Trophoblast cell (in vitro differentiated cells and primary cell): ENCODE data around the gene AGAP1.

Experiments used
- DNase-seq, 2 donors: peaks; one replicate each; pipeline ENCODE4 v3.0.0-alpha.2; 2016
- H2AFZ ChIP-seq: 2 replicates; pipeline ENCODE4 v1.6.1; 2013; ENCODE audit warnings: low read length, moderate library complexity, mild to moderate bottlenecking; ENCODE audit not compliant: insufficient read depth, poor library complexity
- H2AK5ac ChIP-seq: 2 replicates; pipeline ENCODE4 v1.6.1; 2013; ENCODE audit warnings: mild to moderate bottlenecking, low read length
- H2BK120ac ChIP-seq: 2 replicates; pipeline ENCODE4 v1.6.1; 2013; ENCODE audit warnings: low read length, mild to moderate bottlenecking, moderate library complexity; ENCODE audit not compliant: insufficient read depth, poor library complexity
- H2BK12ac ChIP-seq: 2 replicates; pipeline ENCODE4 v1.6.1; 2013; ENCODE audit warnings: mild to moderate bottlenecking, low read length, moderate library complexity
- H2BK5ac ChIP-seq: 2 replicates; pipeline ENCODE4 v1.6.1; 2013; ENCODE audit warnings: low read length, low read depth, moderate library complexity, mild to moderate bottlenecking; ENCODE audit not compliant: poor library complexity
- H3K14ac ChIP-seq: 2 replicates; pipeline ENCODE4 v1.6.1; 2013; ENCODE audit warnings: mild to moderate bottlenecking, low read length
- H3K18ac ChIP-seq: 2 replicates; pipeline ENCODE4 v1.6.1; 2013; ENCODE audit warnings: mild to moderate bottlenecking, low read length
- H3K23ac ChIP-seq: 2 replicates; pipeline ENCODE4 v1.6.1; 2013; ENCODE audit warnings: low read length
- H3K27ac ChIP-seq: 2 replicates; pipeline ENCODE4 v1.5.1; 2013; ENCODE audit warnings: low read depth, mild to moderate bottlenecking, inconsistent platforms, low read length, moderate library complexity
- H3K27me3 ChIP-seq: 2 replicates; pipeline ENCODE4 v1.6.1; 2013; ENCODE audit warnings: inconsistent platforms, mild to moderate bottlenecking, low read length, moderate library complexity; ENCODE audit not compliant: insufficient read depth
- H3K36me3 ChIP-seq, 2 experiments: 1 replicate in 1 of 2; 2 replicates in 1 of 2; pipeline ENCODE4 v1.6.1; 2013; ENCODE audit warnings: low read length in 2 of 2, mild to moderate bottlenecking in 2 of 2, moderate library complexity in 1 of 2; ENCODE audit not compliant: insufficient read depth in 2 of 2, control insufficient read depth in 1 of 2
- H3K4ac ChIP-seq: 2 replicates; pipeline ENCODE4 v1.6.1; 2013; ENCODE audit warnings: low read depth, mild to moderate bottlenecking, low read length, moderate library complexity
- H3K4me1 ChIP-seq, 2 experiments: 1 replicate in 1 of 2; 2 replicates in 1 of 2; pipeline ENCODE4 v1.6.1; 2013; ENCODE audit warnings: low read length in 2 of 2, mild to moderate bottlenecking in 2 of 2, moderate library complexity in 1 of 2; ENCODE audit not compliant: insufficient read depth in 2 of 2, control insufficient read depth in 1 of 2
- H3K4me2 ChIP-seq: 2 replicates; pipeline ENCODE4 v1.6.1; 2013; ENCODE audit warnings: inconsistent platforms, mild to moderate bottlenecking, low read length, moderate library complexity
- H3K4me3 ChIP-seq: 2 replicates; pipeline ENCODE4 v1.5.1; 2013; ENCODE audit warnings: mild to moderate bottlenecking, low read depth, low read length, inconsistent platforms
- H3K79me1 ChIP-seq: one replicate; pipeline ENCODE4 v1.6.1; 2013; ENCODE audit warnings: low read length
- H3K79me2 ChIP-seq: 2 replicates; pipeline ENCODE4 v1.6.1; 2013; ENCODE audit warnings: low read length, mild to moderate bottlenecking; ENCODE audit not compliant: control insufficient read depth, insufficient read depth, poor library complexity
- H3K9ac ChIP-seq: 2 replicates; pipeline ENCODE4 v1.6.1; 2013; ENCODE audit warnings: mild to moderate bottlenecking, low read length
- H3K9me3 ChIP-seq: 2 replicates; pipeline ENCODE4 v1.6.1; 2013; ENCODE audit warnings: low read depth, mild to moderate bottlenecking, control low read depth, inconsistent platforms, low read length; ENCODE audit not compliant: insufficient read depth
- H4K12ac ChIP-seq: 2 replicates; pipeline ENCODE4 v1.6.1; 2013; ENCODE audit warnings: low read depth, mild to moderate bottlenecking, low read length, moderate library complexity
- H4K8ac ChIP-seq: 2 replicates; pipeline ENCODE4 v1.6.1; 2013; ENCODE audit warnings: low read depth, mild to moderate bottlenecking, low read length, moderate library complexity
- H4K91ac ChIP-seq: one replicate; pipeline ENCODE4 v1.6.1; 2013; ENCODE audit warnings: low read depth, mild to moderate bottlenecking, low read length, moderate library complexity
- WGBS: extraction: QIAGEN DNeasy Blood & Tissue Kit; methylation state at CpG from one replicate; pipeline ENCODE4 v1.1.7; 2013; ENCODE audit warnings: missing lambda C conversion rate; ENCODE audit not compliant: insufficient read length, insufficient coverage; ENCODE audit errors: extremely low coverage; 5-methylcytosine and 5-hydroxymethylcytosine counted together

AGAP1 gene

DNA sequence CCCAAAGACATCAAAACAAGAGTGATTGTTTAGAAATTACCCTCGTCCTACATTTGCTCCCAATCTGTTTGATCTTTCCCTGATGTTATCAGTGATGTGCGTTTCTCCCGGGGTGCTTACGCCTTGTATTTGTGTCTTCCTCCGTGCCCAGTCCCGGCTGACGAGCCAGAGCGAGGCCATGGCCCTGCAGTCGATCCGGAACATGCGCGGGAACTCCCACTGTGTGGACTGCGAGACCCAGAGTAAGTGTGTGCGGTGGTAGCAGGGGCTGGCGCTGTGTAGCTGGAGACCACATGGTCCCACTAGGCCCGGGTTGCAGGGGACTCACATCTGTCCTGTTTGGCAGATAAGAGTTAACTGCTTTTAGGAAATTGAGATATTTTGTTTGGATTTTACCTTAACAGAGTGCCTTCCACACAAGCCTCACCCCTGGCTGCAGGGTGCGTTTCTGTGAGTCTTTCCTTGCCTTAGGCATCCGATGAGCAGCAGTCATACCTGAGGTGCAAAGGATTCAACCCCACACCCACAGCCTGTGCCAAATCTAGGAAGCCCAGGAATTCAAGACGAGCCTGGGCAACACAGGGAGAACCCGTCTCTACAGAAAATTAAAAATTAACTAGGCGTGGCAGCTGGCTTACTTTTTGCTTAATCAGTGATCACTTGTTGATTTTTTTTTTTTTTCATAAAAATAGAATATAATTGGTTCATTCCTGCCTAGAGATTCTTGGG, 546.9 kb downstream of the AGAP1 start:
- peak; percentile 3 to 8 for DNase-seq
- WGBS, result no CpG with 5 or more reads among the region's 21 CpGs
- no peaks in the 10 kb centered on the region for H3K79me1 ChIP-seq

DNA sequence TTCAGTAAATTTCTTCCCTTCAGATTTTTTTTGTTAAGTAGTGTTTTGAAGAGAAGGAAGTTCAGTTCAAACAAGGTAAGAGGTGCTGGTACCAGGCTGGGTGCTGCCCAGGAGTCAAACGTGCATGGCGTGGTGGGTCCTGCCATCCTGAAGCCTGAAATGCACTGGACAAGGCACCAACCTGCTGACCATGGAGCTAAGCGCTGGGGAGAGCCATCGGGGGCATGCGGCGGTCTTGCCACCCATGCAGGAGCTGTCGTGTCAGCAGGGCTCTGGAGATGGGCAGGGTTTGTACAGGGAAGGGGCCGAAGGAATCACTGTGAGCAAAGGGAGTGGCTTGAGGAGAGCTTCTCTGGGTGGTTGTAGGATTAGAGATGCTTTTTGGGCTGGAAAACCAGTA, 547.8 kb downstream of the AGAP1 start:
- no peak overlapping the region for H2BK120ac ChIP-seq
- H2BK5ac ChIP-seq, result no peak overlapping the region
- H3K4me2 ChIP-seq, result no peak overlapping the region
- H3K79me2 ChIP-seq, result no peaks in the 10 kb centered on the region
- no peak overlapping the region for H4K8ac ChIP-seq
- no peak overlapping the region for H4K91ac ChIP-seq
- H3K4me3 ChIP-seq, result no peak overlapping the region
- H3K18ac ChIP-seq, result no peak overlapping the region
- peaks cover 2 to 3% of the 10 kb centered on the region in 2 experiments for H3K4me1 ChIP-seq
- H3K27me3 ChIP-seq, result no peaks in the 10 kb centered on the region
- H3K9me3 ChIP-seq, result no peaks in the 10 kb centered on the region
- H2BK12ac ChIP-seq, result no peak overlapping the region
- DNase-seq, result no peak
- no peak overlapping the region for H3K14ac ChIP-seq
- H2AK5ac ChIP-seq, result no peak overlapping the region
- H3K23ac ChIP-seq, result no peak overlapping the region
- peaks cover under 1 to 2% of the 10 kb centered on the region in 2 experiments for H3K36me3 ChIP-seq
- no peak overlapping the region for H2AFZ ChIP-seq
- H3K79me1 ChIP-seq, result no peaks in the 10 kb centered on the region
- H3K27ac ChIP-seq, result no peak overlapping the region
- H3K4ac ChIP-seq, result no peak overlapping the region
- no peak overlapping the region for H4K12ac ChIP-seq
- WGBS, result no CpG with 5 or more reads among the region's 8 CpGs
- H3K9ac ChIP-seq, result no peak overlapping the region

More for the DNA sequence above, 546.9 kb downstream of the AGAP1 start:
- H3K14ac ChIP-seq, result no peak overlapping the region
- H4K12ac ChIP-seq, result no peak overlapping the region
- H2AK5ac ChIP-seq, result no peak overlapping the region
- no peaks in the 10 kb centered on the region for H3K79me2 ChIP-seq
- no peak overlapping the region for H2BK120ac ChIP-seq
- no peak overlapping the region for H3K9ac ChIP-seq
- H4K91ac ChIP-seq, result no peak overlapping the region
- no peak overlapping the region for H2AFZ ChIP-seq
- no peak overlapping the region for H3K18ac ChIP-seq
- no peaks in the 10 kb centered on the region for H3K9me3 ChIP-seq
- no peak overlapping the region for H3K4ac ChIP-seq
- no peak overlapping the region for H3K4me3 ChIP-seq
- H3K23ac ChIP-seq, result no peak overlapping the region
- H3K4me1 ChIP-seq, result peaks cover 2 to 3% of the 10 kb centered on the region in 2 experiments
- H2BK12ac ChIP-seq, result no peak overlapping the region
- no peaks in the 10 kb centered on the region for H3K27me3 ChIP-seq
- no peak overlapping the region for H2BK5ac ChIP-seq
- H3K36me3 ChIP-seq, result peaks cover 2% of the 10 kb centered on the region in 2 experiments
- no peak overlapping the region for H4K8ac ChIP-seq
- H3K27ac ChIP-seq, result no peak overlapping the region
- no peak overlapping the region for H3K4me2 ChIP-seq

DNA sequence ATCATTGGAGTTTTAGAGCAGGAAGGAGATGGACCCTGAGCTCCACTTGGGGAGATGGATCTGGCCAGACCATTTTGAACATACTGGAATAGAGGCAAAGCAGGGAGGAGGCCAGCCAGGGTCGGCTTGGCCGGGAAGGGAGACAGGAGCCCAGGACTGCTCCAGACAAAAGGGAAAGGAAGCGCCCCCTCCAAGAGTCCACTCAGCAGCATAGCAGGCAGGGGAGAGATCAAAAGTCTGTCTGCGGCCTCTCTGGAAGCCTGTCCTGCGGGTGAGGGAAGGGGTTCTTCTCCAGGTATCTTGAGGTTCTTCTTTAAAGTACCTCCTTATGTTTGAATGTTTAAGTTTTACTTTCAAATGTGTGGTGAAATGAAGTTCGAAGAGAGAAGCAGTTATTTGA, 548.2 kb downstream of the AGAP1 start:
- no peaks in the 10 kb centered on the region for H3K9me3 ChIP-seq
- H2AK5ac ChIP-seq, result no peak overlapping the region
- peaks cover 2 to 3% of the 10 kb centered on the region in 2 experiments for H3K4me1 ChIP-seq
- H2AFZ ChIP-seq, result no peak overlapping the region
- H3K4ac ChIP-seq, result no peak overlapping the region
- no peak overlapping the region for H2BK12ac ChIP-seq
- H3K27ac ChIP-seq, result no peak overlapping the region
- no peak overlapping the region for H3K9ac ChIP-seq
- H2BK5ac ChIP-seq, result no peak overlapping the region
- H4K8ac ChIP-seq, result no peak overlapping the region
- no peak overlapping the region for H4K12ac ChIP-seq
- H3K4me3 ChIP-seq, result no peak overlapping the region
- H2BK120ac ChIP-seq, result no peak overlapping the region
- H3K36me3 ChIP-seq, result peaks cover 0 to 2% of the 10 kb centered on the region in 2 experiments
- DNase-seq, result no peak
- H3K27me3 ChIP-seq, result no peaks in the 10 kb centered on the region
- H3K14ac ChIP-seq, result no peak overlapping the region
- no peak overlapping the region for H3K4me2 ChIP-seq
- H3K79me2 ChIP-seq, result no peaks in the 10 kb centered on the region
- 100% methylated on average over 1 of the region's 6 CpGs for WGBS
- H3K18ac ChIP-seq, result no peak overlapping the region
- H3K79me1 ChIP-seq, result no peaks in the 10 kb centered on the region
- no peak overlapping the region for H3K23ac ChIP-seq
- no peak overlapping the region for H4K91ac ChIP-seq

DNA sequence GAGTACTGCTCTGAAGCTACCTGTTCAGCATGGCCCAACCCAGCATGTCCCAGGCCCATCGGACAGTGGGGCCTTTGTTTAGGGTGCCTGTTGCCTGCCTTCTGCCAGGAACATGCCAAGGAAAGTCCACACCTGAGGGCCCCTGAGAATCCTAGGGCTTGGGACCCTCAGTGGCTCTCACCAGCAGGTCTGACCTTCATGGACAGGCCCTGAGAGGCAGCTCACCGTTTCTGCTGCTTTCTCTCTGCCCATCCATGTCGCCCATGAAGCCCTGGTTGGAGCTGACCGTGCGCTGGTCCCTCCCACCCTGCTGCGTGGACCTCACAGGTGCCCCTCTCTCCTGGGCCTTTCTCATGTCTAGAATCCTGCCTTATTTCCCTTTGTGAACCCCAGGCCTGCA, 550.3 kb downstream of the AGAP1 start:
- no peak overlapping the region for H2AFZ ChIP-seq

More for the DNA sequence above, 550.3 kb downstream of the AGAP1 start:
- no peak overlapping the region for H3K4ac ChIP-seq
- H3K79me2 ChIP-seq, result no peaks in the 10 kb centered on the region
- no peak overlapping the region for H3K27ac ChIP-seq
- H4K8ac ChIP-seq, result no peak overlapping the region
- no peak overlapping the region for H3K14ac ChIP-seq
- H3K36me3 ChIP-seq, result peaks cover 0 to 2% of the 10 kb centered on the region in 2 experiments
- no peak overlapping the region for H2AK5ac ChIP-seq
- no peak overlapping the region for H2BK12ac ChIP-seq
- no peak for DNase-seq
- H3K4me1 ChIP-seq, result peaks cover 2 to 3% of the 10 kb centered on the region in 2 experiments
- no peaks in the 10 kb centered on the region for H3K79me1 ChIP-seq
- no peak overlapping the region for H3K23ac ChIP-seq
- H4K91ac ChIP-seq, result no peak overlapping the region
- no peaks in the 10 kb centered on the region for H3K9me3 ChIP-seq
- H3K9ac ChIP-seq, result no peak overlapping the region
- no peaks in the 10 kb centered on the region for H3K27me3 ChIP-seq
- no CpG with 5 or more reads among the region's 6 CpGs for WGBS
- H3K18ac ChIP-seq, result no peak overlapping the region
- no peak overlapping the region for H2BK120ac ChIP-seq
- H4K12ac ChIP-seq, result no peak overlapping the region
- H2BK5ac ChIP-seq, result no peak overlapping the region
- H3K4me2 ChIP-seq, result no peak overlapping the region
- no peak overlapping the region for H3K4me3 ChIP-seq
